Mucosa of stomach (tissue), 1 donor: ENCODE measurements around the gene DUSP28.
A peak's percentile ranks its signal among the peaks of the same experiment; 100 is the strongest.

Source experiments
- H3K27me3 ChIP-seq: one replicate; pipeline ENCODE4 v1.7.0; 2013; ENCODE audit warnings: mild to moderate bottlenecking, low read length; ENCODE audit not compliant: control insufficient read depth, insufficient read depth
- H3K36me3 ChIP-seq: one replicate; pipeline ENCODE4 v1.7.0; 2013; ENCODE audit warnings: low read length; ENCODE audit not compliant: control insufficient read depth, insufficient read depth
- H3K4me1 ChIP-seq: one replicate; pipeline ENCODE4 v1.7.0; 2013; ENCODE audit warnings: mild to moderate bottlenecking, low read length; ENCODE audit not compliant: control insufficient read depth, insufficient read depth
- H3K4me3 ChIP-seq: one replicate; pipeline ENCODE4 v1.7.0; 2013; ENCODE audit warnings: low read length
- H3K9ac ChIP-seq: one replicate; pipeline ENCODE4 v1.7.0; 2013; ENCODE audit warnings: mild to moderate bottlenecking, low read length, moderate library complexity
- H3K9me3 ChIP-seq: one replicate; pipeline ENCODE4 v1.7.0; 2013; ENCODE audit warnings: mild to moderate bottlenecking, low read length, moderate library complexity; ENCODE audit not compliant: control insufficient read depth
- donor health status: Pancreatic carcinoma.

The DUSP28 gene

GRCh38 chr2:240603846-240604245 is 43.7 kb downstream of the DUSP28 start:
- Histone ChIP-seq H3K9ac (peak overlapping the region; percentile 74), H3K9me3 (no peaks in the 10 kb centered on the region), H3K4me1 (peaks cover 35% of the 10 kb centered on the region), H3K36me3 (no peaks in the 10 kb centered on the region), H3K27me3 (no peaks in the 10 kb centered on the region), H3K4me3 (no peak overlapping the region)

DNA sequence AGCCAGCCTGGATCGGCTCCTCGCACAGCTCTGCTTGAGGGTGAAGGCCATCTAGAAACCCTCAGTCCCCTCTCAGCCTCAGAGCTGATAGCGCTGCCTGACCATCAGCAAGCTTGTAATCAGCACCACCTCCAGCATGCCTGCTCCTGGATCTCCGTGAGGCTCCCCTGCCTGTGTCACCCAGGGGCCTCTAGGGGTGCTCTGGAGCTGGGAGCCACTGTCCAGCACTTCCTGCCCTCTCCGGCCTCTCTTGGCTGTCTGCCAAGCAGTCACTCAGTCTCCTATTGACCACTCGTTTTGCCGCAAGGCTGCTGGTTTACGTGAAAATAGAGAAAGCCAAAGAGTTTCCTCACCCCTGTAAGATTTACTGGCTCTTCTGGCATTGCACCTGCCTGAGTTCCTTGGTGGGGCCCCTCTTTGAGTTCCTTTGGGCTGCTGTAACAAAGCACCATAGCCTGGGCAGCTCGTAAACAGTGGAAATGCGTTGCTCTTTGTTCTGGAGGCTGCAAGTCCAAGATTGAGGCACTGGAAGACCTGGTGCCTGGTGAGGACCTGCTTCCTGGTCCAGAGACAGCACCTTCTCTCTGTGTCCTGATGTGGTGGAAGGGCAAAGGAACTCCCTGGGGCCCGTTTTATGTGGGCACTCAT is 44.3 kb downstream of the DUSP28 start:
- peaks cover 35% of the 10 kb centered on the region for H3K4me1 ChIP-seq
- H3K9ac ChIP-seq, result peak overlapping the region; percentile 74
- H3K27me3 ChIP-seq, result no peaks in the 10 kb centered on the region
- no peaks in the 10 kb centered on the region for H3K9me3 ChIP-seq
- H3K4me3 ChIP-seq, result peak overlapping the region; percentile 87
- no peaks in the 10 kb centered on the region for H3K36me3 ChIP-seq

DNA sequence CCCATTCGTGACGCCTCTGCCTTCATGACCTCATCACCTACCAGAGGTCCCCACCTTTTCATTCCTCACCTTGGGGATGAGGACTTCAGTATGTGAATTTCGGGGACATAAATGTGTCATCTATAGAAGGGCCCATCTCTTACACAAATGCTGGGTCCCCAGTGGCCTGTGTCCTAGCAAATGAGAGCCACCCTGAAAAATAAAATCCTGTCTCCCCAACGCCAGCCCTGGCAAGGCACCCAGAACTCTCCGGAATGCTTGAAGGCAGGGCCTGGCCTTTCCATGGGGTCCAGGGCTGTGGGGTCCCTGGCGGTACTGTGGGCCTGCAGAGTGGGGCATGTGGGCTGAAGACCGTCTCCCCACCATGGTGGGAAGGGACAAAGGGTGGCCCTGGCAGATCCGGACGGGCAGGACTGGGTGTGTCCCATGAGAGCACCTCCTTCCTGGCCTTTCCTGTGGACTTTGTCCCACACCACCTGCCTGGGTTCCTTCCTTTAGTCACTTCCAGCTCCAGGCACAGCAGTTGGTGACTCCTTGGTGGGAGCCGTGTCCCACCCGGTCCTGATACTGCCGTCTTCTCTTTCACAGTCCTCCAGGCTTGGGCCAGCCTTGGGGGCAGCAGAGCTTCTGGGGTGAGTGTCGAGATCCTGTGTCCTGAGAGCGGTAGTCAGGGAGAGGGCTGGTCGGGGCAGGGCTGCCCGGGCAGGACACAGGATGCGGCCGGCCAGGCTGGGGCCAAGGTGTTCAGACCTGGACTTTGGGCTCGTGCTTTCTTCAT is 45.0 kb downstream of the DUSP28 start:
- peak overlapping the region; percentile 74 for H3K9ac ChIP-seq
- no peaks in the 10 kb centered on the region for H3K27me3 ChIP-seq
- H3K4me1 ChIP-seq, result peaks cover 35% of the 10 kb centered on the region
- no peaks in the 10 kb centered on the region for H3K9me3 ChIP-seq
- peak overlapping the region; percentile 87 for H3K4me3 ChIP-seq
- no peaks in the 10 kb centered on the region for H3K36me3 ChIP-seq

- Histone ChIP-seq H3K36me3 (no peaks in the 10 kb centered on the region), H3K4me3 (peak overlapping the region; percentile 87), H3K9ac (peak overlapping the region; percentile 74), H3K4me1 (peaks cover 35% of the 10 kb centered on the region), H3K27me3 (no peaks in the 10 kb centered on the region), H3K9me3 (no peaks in the 10 kb centered on the region)
Observed at GRCh38 chr2:240605867-240606743, 45.9 kb downstream of the DUSP28 start.

- no peak overlapping the region for H3K9ac ChIP-seq
- peaks cover under 1% of the 10 kb centered on the region for H3K4me1 ChIP-seq
- H3K4me3 ChIP-seq, result no peak overlapping the region
- H3K36me3 ChIP-seq, result peaks cover 6% of the 10 kb centered on the region
- H3K9me3 ChIP-seq, result no peaks in the 10 kb centered on the region
- H3K27me3 ChIP-seq, result no peaks in the 10 kb centered on the region
Observed at GRCh38 chr2:240611601-240612210, 51.5 kb downstream of the DUSP28 start.
